Stomach (tissue), 9 donors: ENCODE data around the gene TXN2. TPM values are rescaled to one million over a fixed set of nuclear protein-coding genes. Genes with fewer than 3 reads are reported as not detected.
A peak's percentile ranks its signal among the peaks of the same experiment; 100 is the strongest.
"Not testable (repeated sequence)": the region's sequence is repeated elsewhere in the genome, so short reads cannot be mapped to it uniquely, and the experiment has no call there.

Experiments used
- DNase-seq, 2 donors: peaks; one replicate each; pipeline versions ENCODE4 v3.0.0 to v3.0.0-alpha.2; 2013 to 2019
- H3K27ac ChIP-seq, 5 donors: fragments of 200-600 bp in 4 of 5; sonication (generic) in 4 of 5; one replicate each; pipeline ENCODE4 v1.5.1; 2013 to 2019; ENCODE audit warnings: mild to moderate bottlenecking in 1 of 5, moderate library complexity in 1 of 5
- H3K27me3 ChIP-seq, 3 donors: fragments of 200-600 bp; sonication (generic); one replicate each; pipeline ENCODE4 v1.5.1; 2017 to 2019; ENCODE audit warnings: mixed run types in 1 of 3
- H3K36me3 ChIP-seq, 4 donors: fragments of 200-600 bp; sonication (generic); 1 replicate in 3 of 4; 2 replicates in 1 of 4; pipeline ENCODE4 v1.5.1; 2016 to 2019
- H3K4me1 ChIP-seq, 4 donors: fragments of 200-600 bp; sonication (generic); one replicate each; pipeline ENCODE4 v1.5.1; 2016 to 2019
- H3K4me3 ChIP-seq, 4 donors: fragments of 200-600 bp; sonication (generic) in 3 of 4; one replicate each; pipeline ENCODE4 v1.5.1; 2016 to 2019; ENCODE audit warnings: mild to moderate bottlenecking in 1 of 4
- H3K9me3 ChIP-seq, 4 donors: fragments of 200-600 bp; sonication (generic); one replicate each; pipeline ENCODE4 v1.5.1; 2016 to 2019
- CTCF ChIP-seq, 7 experiments: fragments of 450-650 bp in 4 of 7; fragments of 200-600 bp in 3 of 7; sonication (generic) in 3 of 7; IDR thresholded peaks; one replicate each; pipeline ENCODE4 v1.5.1; 2016 to 2019; ENCODE audit warnings: antibody characterized with exemption in 7 of 7, control low read depth in 2 of 7, mild to moderate bottlenecking in 1 of 7
- EP300 ChIP-seq: sonication (generic); formaldehyde crosslinking; IDR thresholded peaks from one replicate; pipeline ENCODE4 v1.6.1; 2017; ENCODE audit warnings: antibody characterized with exemption
- POLR2A ChIP-seq, 4 donors: fragments of 450-650 bp; IDR thresholded peaks; one replicate each; pipeline ENCODE4 v1.6.1; 2016; ENCODE audit warnings: antibody characterized with exemption in 4 of 4, control low read depth in 2 of 4, mild to moderate bottlenecking in 1 of 4, moderate library complexity in 1 of 4
- POLR2AphosphoS5 ChIP-seq, 3 donors: sonication (generic); formaldehyde crosslinking; IDR thresholded peaks; one replicate each; pipeline ENCODE4 v1.6.1; 2016; ENCODE audit warnings: antibody characterized with exemption in 3 of 3
- WGBS, 5 donors: extraction: QIAGEN DNeasy Blood & Tissue Kit in 3 of 5; methylation state at CpG; one replicate each; pipeline versions ENCODE4 v1.1.5 to v1.1.7; 2013 to 2018; 5-methylcytosine and 5-hydroxymethylcytosine counted together
- intact Hi-C: fragments of 100-400 bp; cut with DNase I; formaldehyde crosslinking; loops from one replicate; pipeline ENCODE4 v1.15.1; 2023; ENCODE audit warnings: low total_unique reads
- polyA plus RNA-seq, 3 donors: library from polyadenylated mRNA; stranded (reverse); fragments of 200-250 nt; gene quantifications; one replicate each; pipeline ENCODE4 v1.2.3, GENCODE V29; 2013
- total RNA-seq, 5 donors: library from RNA; depleted of rRNA; stranded (reverse); fragments of >200 nt; gene quantifications; one replicate each; pipeline versions ENCODE4 v1.1.0 to v1.2.3, GENCODE V29; 2014 to 2016
- donor health status: healthy with polysubstance abuse.
- donor health status: Bipolar disorder and iron deficiency.
- donor health status: healthy.

TXN2 gene
- total and polyA plus RNA-seq, 8 donors = 7.0 to 279 (median 89.3) TPM

DNA sequence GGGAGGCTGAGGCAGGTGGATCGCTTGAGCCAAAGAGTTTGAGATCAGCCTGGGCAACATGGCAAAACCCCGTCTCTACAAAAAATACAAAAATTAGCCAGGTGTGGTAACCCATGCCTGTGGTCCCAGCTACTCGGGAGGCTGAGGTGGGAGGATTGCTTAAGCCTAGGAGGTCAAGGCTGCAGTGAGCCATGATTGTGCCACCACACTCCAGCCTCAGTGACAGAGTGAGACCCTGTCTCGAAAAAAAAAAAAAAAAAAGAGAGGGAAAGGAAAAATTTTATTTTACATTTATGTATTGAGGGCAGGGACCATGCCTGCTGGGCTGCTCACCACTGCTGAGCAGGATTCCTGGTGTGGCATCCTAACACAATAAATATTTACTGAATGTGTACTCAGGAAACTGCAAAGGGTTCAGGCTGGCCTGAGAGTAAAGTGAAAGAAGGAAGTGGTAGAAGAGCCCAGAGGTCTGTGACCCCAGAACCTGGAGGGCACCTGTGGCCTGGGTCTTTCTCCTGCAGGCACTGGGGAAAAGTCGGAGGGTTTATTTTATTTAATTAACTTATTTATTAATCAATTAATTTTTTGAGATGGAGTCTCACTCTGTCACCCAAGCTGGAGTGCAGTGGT is 28.3 kb downstream of the TXN2 start:
- TF ChIP-seq POLR2AphosphoS5 (IDR thresholded peaks at IDR 0.05) = peak in 1 of 3 donors; percentile 12
- H3K9me3 ChIP-seq, H3K27me3 ChIP-seq, DNase-seq, H3K4me3 ChIP-seq, H3K36me3 ChIP-seq, intact Hi-C loops: not testable (repeated sequence)
- peak overlapping the region; percentile 33 to 95 (median 94) for H3K27ac ChIP-seq
- H3K4me1 ChIP-seq = peaks cover 51 to 88% (median 57%) of the 10 kb centered on the region in 4 donors
- WGBS, 5 donors = 75 to 83% (median 79%) methylated on average over 5 of the region's 5 CpGs

GRCh38 chr22:36452250-36452977 is 29.0 kb downstream of the TXN2 start:
- intact Hi-C loops = no loop called here
- no peaks in the 10 kb centered on the region for H3K9me3 ChIP-seq
- TF ChIP-seq POLR2AphosphoS5 (IDR thresholded peaks at IDR 0.05) (no peak), EP300 (no peak)
- peaks cover 47 to 87% (median 54%) of the 10 kb centered on the region in 4 donors for H3K4me1 ChIP-seq
- no peaks in the 10 kb centered on the region for H3K36me3 ChIP-seq
- no peaks in the 10 kb centered on the region for H3K27me3 ChIP-seq
- 60 to 75% (median 67%) methylated on average over 9 of the region's 9 CpGs for WGBS, 5 donors
- DNase-seq = no peak
- peak overlapping the region; percentile 33 to 95 (median 94) for H3K27ac ChIP-seq
- no peak overlapping the region for H3K4me3 ChIP-seq

DNA sequence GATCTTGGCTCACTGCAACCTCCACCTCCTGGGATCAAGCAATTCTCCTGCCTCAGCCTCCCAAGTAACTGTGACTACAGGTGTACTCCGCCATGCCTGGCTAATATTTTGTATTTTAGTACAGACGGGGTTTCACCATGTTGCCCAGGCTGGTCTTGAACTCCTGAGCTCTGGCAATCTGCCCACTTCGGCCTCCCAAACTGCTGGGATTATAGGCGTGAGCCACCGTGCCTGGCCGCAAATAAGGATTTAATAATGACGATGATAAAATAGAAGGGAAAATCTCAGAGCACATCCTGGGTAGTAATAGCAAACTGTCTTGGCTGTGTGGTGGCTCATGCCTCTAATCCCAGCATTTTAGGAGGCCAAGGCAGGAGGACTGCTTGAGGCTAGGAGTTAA is 30.5 kb downstream of the TXN2 start:
- H3K4me1 ChIP-seq = peaks cover 45 to 84% (median 52%) of the 10 kb centered on the region in 4 donors
- intact Hi-C loops, DNase-seq, H3K27me3 ChIP-seq, H3K4me3 ChIP-seq, H3K36me3 ChIP-seq, H3K9me3 ChIP-seq: not testable (repeated sequence)
- 91 to 94% (median 92%) methylated on average over 7 of the region's 7 CpGs for WGBS, 5 donors
- peak overlapping the region; percentile 33 to 95 (median 94) for H3K27ac ChIP-seq

GRCh38 chr22:36449596-36450175 is 31.8 kb downstream of the TXN2 start:
- intact Hi-C loops = no loop called here
- Histone ChIP-seq H3K4me1 (peaks cover 38 to 86% (median 41%) of the 10 kb centered on the region in 4 donors), H3K4me3 (no peak overlapping the region), H3K27me3 (no peaks in the 10 kb centered on the region), H3K27ac (peak overlapping the region; percentile 31 to 95 (median 68)), H3K9me3 (no peaks in the 10 kb centered on the region), H3K36me3 (no peaks in the 10 kb centered on the region)
- no peak for DNase-seq
- 67 to 79% (median 73%) methylated on average over 11 of the region's 11 CpGs for WGBS, 5 donors
- TF ChIP-seq POLR2AphosphoS5 (IDR thresholded peaks at IDR 0.05) (peak in 1 of 3 donors; percentile 4), EP300 (no peak)

GRCh38 chr22:36447632-36448031 is 33.8 kb downstream of the TXN2 start:
- Histone ChIP-seq H3K27me3 (no peaks in the 10 kb centered on the region), H3K4me3 (no peak overlapping the region), H3K36me3 (no peaks in the 10 kb centered on the region), H3K4me1 (peaks cover 18 to 76% (median 21%) of the 10 kb centered on the region in 4 donors), H3K9me3 (no peaks in the 10 kb centered on the region), H3K27ac (peak overlapping the region in 2 of 5 donors; percentile 42 to 68)
- DNase-seq = no peak
- intact Hi-C loops = no loop called here
- TF ChIP-seq POLR2A (IDR thresholded peaks at IDR 0.05) (no peak), POLR2AphosphoS5 (IDR thresholded peaks at IDR 0.05) (no peak), CTCF (IDR thresholded peaks at IDR 0.05) (no peak), EP300 (no peak)
- 87 to 100% (median 96%) methylated on average over 2 of the region's 2 CpGs for WGBS, 5 donors

DNA sequence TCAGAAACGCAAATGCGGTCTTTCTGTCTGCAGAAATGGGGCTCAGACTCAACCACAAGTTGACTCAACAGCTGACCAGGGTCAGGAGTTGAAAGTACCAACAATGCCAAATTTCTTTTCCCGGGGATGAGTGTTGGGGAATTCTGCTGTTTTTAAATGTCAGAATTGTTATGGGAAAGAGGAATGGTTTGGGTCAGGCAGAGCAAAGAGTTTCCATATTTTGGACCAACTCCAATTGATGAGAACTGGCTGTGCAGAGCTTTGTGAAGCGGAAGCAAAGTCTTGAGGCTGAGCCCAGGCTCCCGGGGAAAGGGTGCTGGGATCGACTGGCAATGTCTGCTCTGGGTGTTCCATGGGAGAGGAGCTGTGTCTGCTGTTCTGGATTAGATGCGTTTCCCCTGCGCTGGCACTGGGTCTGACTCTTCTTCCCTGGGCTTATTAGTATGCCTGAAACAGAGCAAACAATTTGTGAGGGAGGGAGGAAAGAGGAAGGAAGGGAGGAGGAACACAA is 36.2 kb downstream of the TXN2 start:
- no peak overlapping the region for H3K4me3 ChIP-seq
- intact Hi-C loops = no loop called here
- no peaks in the 10 kb centered on the region for H3K27me3 ChIP-seq
- peak in 1 of 2 donors; percentile 68 for DNase-seq
- peak overlapping the region; percentile 5 to 68 (median 47) for H3K27ac ChIP-seq
- H3K4me1 ChIP-seq = peaks cover 4 to 67% (median 5%) of the 10 kb centered on the region in 4 donors
- 51 to 74% (median 71%) methylated on average over 8 of the region's 8 CpGs for WGBS, 5 donors
- H3K9me3 ChIP-seq = no peaks in the 10 kb centered on the region
- TF ChIP-seq EP300 (no peak), POLR2A (IDR thresholded peaks at IDR 0.05) (no peak), POLR2AphosphoS5 (IDR thresholded peaks at IDR 0.05) (peak in 1 of 3 donors; percentile 56), CTCF (IDR thresholded peaks at IDR 0.05) (no peak)
- H3K36me3 ChIP-seq = no peaks in the 10 kb centered on the region
